ENCODE measurements around the gene METRN. TPM values are rescaled to one million over a fixed set of nuclear protein-coding genes. Genes with fewer than 3 reads are reported as not detected.

Gene METRN
- polyA plus RNA-seq, 1 donor (not counting 4 experiments of a cell fraction or from before 2014, with no cell fraction given), result 42.1 TPM

DNA sequence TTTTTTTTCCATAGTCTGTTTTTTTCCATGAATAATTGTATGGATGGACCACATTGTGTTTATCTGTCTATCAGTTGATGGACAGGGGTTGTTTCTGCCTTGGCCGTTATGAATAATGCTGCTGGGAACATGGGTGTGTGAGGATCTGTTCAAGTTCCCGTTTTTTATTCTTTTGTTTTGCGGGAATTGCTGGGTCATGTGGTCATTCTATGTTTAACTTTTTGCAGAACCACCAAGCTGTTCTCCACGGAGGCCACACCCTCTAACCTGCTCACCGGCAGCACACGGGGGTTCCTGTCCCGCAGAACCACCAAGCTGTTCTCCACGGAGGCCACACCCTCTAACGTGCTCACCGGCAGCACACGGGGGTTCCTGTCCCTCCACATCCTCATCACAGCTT, 39.7 kb downstream of the METRN start:
- H2AFZ ChIP-seq (ENCODE audit: control insufficient read depth, low read length), result no peak overlapping the region
- TF ChIP-seq, protein P1, sequence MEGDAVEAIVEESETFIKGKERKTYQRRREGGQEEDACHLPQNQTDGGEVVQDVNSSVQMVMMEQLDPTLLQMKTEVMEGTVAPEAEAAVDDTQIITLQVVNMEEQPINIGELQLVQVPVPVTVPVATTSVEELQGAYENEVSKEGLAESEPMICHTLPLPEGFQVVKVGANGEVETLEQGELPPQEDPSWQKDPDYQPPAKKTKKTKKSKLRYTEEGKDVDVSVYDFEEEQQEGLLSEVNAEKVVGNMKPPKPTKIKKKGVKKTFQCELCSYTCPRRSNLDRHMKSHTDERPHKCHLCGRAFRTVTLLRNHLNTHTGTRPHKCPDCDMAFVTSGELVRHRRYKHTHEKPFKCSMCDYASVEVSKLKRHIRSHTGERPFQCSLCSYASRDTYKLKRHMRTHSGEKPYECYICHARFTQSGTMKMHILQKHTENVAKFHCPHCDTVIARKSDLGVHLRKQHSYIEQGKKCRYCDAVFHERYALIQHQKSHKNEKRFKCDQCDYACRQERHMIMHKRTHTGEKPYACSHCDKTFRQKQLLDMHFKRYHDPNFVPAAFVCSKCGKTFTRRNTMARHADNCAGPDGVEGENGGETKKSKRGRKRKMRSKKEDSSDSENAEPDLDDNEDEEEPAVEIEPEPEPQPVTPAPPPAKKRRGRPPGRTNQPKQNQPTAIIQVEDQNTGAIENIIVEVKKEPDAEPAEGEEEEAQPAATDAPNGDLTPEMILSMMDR (optimal IDR thresholded peaks at IDR 0.05 in 1 of 3, IDR thresholded peaks at IDR 0.05 in 1 of 3, conservative IDR thresholded peaks at IDR 0.05 in 1 of 3; ENCODE audit: extremely low read depth in 1 of 3, insufficient read depth in 2 of 3, low read length in 3 of 3), result no peak
- no peaks in the 10 kb centered on the region for H3K36me3 ChIP-seq (ENCODE audit: control insufficient read depth in 2 of 2, extremely low read depth in 1 of 2, insufficient read depth in 2 of 2, low read length in 2 of 2)
- peaks cover 13% of the 10 kb centered on the region for H3K4me1 ChIP-seq (ENCODE audit: control insufficient read depth, extremely low read depth, insufficient read depth, low read length)
- H3K27me3 ChIP-seq (ENCODE audit: control insufficient read depth, extremely low read depth, insufficient read depth, low read length), result peaks cover 9% of the 10 kb centered on the region
- no peaks in the 10 kb centered on the region for H4K20me1 ChIP-seq (ENCODE audit: control insufficient read depth, extremely low read depth, insufficient read depth, low read length)
- DNase-seq (ENCODE audit: low read depth, low spot score) (no peak), FAIRE-seq (no peak)
- H3K9me3 ChIP-seq (ENCODE audit: control insufficient read depth, low read depth, low read length), result no peaks in the 10 kb centered on the region
- no peak overlapping the region for H3K27ac ChIP-seq (ENCODE audit: control insufficient read depth, insufficient read depth, low read length)
- dilution Hi-C loops (cut with MboI; ENCODE audit: extremely low pct_ligation_motif_present, low sequenced_read_pairs), result no loop called here
- H3K9me1 ChIP-seq (ENCODE audit: control insufficient read depth, extremely low read depth, insufficient read depth, low read length), result no peaks in the 10 kb centered on the region
- H3K4me3 ChIP-seq (ENCODE audit: control insufficient read depth in 2 of 3, extremely low read depth in 1 of 3, insufficient read depth in 2 of 3, low read depth in 1 of 3, low read length in 3 of 3), result no peak overlapping the region
- H3K9ac ChIP-seq (ENCODE audit: control insufficient read depth, extremely low read depth, insufficient read depth, low read length), result no peak overlapping the region
- H3K4me2 ChIP-seq (ENCODE audit: control insufficient read depth, extremely low read depth, insufficient read depth, low read depth, low read length), result no peak overlapping the region
- H3K79me2 ChIP-seq (ENCODE audit: control insufficient read depth, insufficient read depth, low read length), result no peaks in the 10 kb centered on the region

DNA sequence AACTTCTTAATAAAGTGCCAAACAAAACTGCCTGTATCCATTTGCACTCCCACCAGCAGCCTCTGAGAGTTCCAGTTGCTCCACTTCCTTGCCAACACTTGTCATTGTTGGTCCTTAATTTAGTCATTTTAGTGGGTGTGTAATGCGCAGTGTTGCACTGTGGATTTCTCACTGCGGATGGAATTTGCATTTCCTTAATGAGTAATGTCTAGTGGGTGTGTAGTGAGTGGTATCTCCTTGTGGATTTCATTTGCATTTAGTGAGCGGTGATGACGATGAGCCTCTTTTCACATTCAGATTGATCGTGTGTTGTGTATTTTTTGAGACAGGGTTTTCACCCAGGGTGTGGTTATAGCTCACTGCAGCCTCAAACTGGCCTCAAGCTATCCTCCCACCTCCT, 41.5 kb downstream of the METRN start:
- Histone ChIP-seq H2AFZ (ENCODE audit: control insufficient read depth, low read length) (no peak overlapping the region), H3K36me3 (ENCODE audit: control insufficient read depth in 2 of 2, extremely low read depth in 1 of 2, insufficient read depth in 2 of 2, low read length in 2 of 2) (no peaks in the 10 kb centered on the region), H3K4me2 (ENCODE audit: control insufficient read depth, extremely low read depth, insufficient read depth, low read depth, low read length) (no peak overlapping the region), H3K27ac (ENCODE audit: control insufficient read depth, insufficient read depth, low read length) (no peak overlapping the region), H3K27me3 (ENCODE audit: control insufficient read depth, extremely low read depth, insufficient read depth, low read length) (peaks cover 9% of the 10 kb centered on the region), H3K4me1 (ENCODE audit: control insufficient read depth, extremely low read depth, insufficient read depth, low read length) (peaks cover 30% of the 10 kb centered on the region), H3K9me3 (ENCODE audit: control insufficient read depth, low read depth, low read length) (no peaks in the 10 kb centered on the region), H3K9ac (ENCODE audit: control insufficient read depth, extremely low read depth, insufficient read depth, low read length) (no peak overlapping the region), H3K4me3 (ENCODE audit: control insufficient read depth in 2 of 3, extremely low read depth in 1 of 3, insufficient read depth in 2 of 3, low read depth in 1 of 3, low read length in 3 of 3) (no peak overlapping the region), H3K9me1 (ENCODE audit: control insufficient read depth, extremely low read depth, insufficient read depth, low read length) (no peaks in the 10 kb centered on the region), H4K20me1 (ENCODE audit: control insufficient read depth, extremely low read depth, insufficient read depth, low read length) (no peaks in the 10 kb centered on the region), H3K79me2 (ENCODE audit: control insufficient read depth, insufficient read depth, low read length) (no peaks in the 10 kb centered on the region)
- dilution Hi-C loops (cut with MboI; ENCODE audit: extremely low pct_ligation_motif_present, low sequenced_read_pairs), result no loop called here
- FAIRE-seq (no peak), DNase-seq (ENCODE audit: low read depth, low spot score) (no peak)
- TF ChIP-seq, protein P1 (optimal IDR thresholded peaks at IDR 0.05 in 1 of 3, IDR thresholded peaks at IDR 0.05 in 1 of 3, conservative IDR thresholded peaks at IDR 0.05 in 1 of 3; ENCODE audit: extremely low read depth in 1 of 3, insufficient read depth in 2 of 3, low read length in 3 of 3), result no peak
- no peak for TF ChIP-seq EZH2 (IDR thresholded peaks at IDR 0.05; ENCODE audit: low read length)
